ENCODE measurements around the gene PRR22.
A peak's percentile ranks its signal among the peaks of the same experiment; 100 is the strongest.

Gene PRR22

DNA sequence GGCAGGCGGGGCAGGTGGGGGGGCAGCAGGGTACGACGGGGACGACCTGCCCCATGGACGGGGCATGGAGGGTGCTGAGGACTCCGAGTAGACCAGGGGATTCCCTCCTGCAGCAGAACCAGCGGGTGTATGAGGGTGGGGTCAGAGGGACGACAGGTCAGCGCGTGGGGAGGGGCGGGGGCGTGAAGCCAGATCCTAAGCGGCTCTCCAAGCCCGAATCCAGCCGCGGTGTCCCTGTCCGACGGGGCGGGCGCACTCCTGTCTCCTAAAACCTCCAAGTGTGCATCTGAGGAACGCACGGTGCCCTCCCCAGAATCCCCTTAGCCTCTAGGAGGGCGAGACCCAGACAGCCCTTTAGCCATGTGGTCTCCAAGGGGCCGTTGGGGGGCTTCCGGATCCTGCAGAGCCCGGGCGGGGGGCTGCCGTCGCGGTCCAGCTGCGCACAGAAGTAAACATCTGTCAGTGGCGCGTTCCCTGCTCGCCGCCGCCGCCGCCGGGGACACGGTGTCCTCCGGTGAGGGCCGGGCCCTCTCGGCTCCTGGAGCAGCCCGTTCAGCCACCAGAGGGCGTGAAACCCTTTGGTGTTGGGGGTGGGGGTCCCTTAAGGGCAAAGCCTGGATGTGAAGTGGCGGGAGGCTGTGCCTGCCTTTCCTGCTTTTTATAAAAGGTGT lies 21.1 kb upstream of the PRR22 start:
- peak; percentile 58 to 65 for DNase-seq
- TF ChIP-seq GATA1 (IDR thresholded peaks at IDR 0.05; ENCODE audit: low read depth, low read length) (no peak), POLR2A (IDR thresholded peaks at IDR 0.05; ENCODE audit: low read length) (no peak)

DNA sequence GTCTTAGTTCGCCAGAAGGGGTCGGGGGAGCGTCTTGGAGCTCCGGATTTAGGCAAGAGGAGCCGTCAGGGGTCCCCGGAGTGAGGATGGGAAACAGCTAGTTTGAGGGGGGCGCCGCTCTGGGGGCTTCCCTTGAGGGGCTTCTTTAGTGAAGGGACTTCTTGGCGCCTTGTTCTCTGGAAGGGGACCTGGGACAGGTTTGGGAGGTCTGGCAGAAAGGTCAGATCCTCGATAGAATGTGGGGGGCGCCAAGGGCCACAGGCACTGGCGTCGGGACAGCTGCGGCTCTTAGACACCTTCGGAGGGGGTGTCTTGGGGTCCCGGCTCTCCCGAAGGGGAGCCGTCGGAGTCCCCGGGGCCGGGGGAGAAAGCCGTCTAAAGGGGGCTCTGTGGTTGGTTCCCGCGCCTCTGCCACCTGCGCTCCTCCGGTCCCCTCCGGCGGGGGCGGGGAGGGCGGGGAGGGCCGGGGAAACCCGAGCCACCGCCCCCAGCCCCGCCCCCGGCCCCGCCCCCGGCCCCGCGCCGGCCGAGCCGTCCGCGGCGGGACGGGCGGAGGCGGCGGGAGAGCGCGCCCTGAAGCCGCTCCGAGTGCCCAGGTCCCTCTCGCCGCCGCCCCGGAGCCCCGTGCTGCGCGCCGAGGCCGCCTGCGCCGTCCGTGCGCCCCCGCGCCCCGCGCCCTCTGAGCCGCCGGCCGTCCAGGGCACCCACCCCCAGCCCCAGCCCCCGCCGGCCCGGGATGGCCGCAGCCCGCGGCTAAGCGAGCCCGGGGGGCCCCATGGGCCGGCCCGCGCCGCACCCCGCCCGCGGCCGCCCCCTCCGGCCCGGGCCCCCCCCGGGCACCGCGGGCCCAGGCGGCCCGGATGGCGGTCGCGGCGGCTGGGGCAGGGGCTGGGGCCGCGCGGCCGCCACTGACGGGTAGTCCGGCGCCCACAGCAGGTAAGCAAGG lies 20.2 kb upstream of the PRR22 start, which contains the start of gene NRTN:
Gene NRTN (plus strand): TSS at position 552 of the 946 bp plus-strand sequence. CDS start 19,099 bp downstream, outside the sequence.
- no peak for TF ChIP-seq GATA1 (IDR thresholded peaks at IDR 0.05; ENCODE audit: low read depth, low read length)
- TF ChIP-seq POLR2A (IDR thresholded peaks at IDR 0.05; ENCODE audit: low read length) = no peak
- no peak for DNase-seq

- TF ChIP-seq POLR2A (IDR thresholded peaks at IDR 0.05; ENCODE audit: low read length) = no peak
- TF ChIP-seq GATA1 (IDR thresholded peaks at IDR 0.05; ENCODE audit: low read depth, low read length) = no peak
- DNase-seq = peak; percentile 92 to 95
Observed at GRCh38 chr19:5803752-5804515, 19.4 kb upstream of the PRR22 start.

- DNase-seq = no peak
Observed at GRCh38 chr19:5803441-5803751, 18.9 kb upstream of the PRR22 start.

GRCh38 chr19:5801796-5802619 lies 17.5 kb upstream of the PRR22 start:
- no peak for TF ChIP-seq GATA1 (IDR thresholded peaks at IDR 0.05; ENCODE audit: low read depth, low read length)
- TF ChIP-seq POLR2A (IDR thresholded peaks at IDR 0.05; ENCODE audit: low read length) = no peak
- peak; percentile 56 to 64 for DNase-seq

More at GRCh38 chr19:5803441-5803751, 18.9 kb upstream of the PRR22 start:
- TF ChIP-seq GATA1 (IDR thresholded peaks at IDR 0.05; ENCODE audit: low read depth, low read length) = no peak
- no peak for TF ChIP-seq POLR2A (IDR thresholded peaks at IDR 0.05; ENCODE audit: low read length)

DNA sequence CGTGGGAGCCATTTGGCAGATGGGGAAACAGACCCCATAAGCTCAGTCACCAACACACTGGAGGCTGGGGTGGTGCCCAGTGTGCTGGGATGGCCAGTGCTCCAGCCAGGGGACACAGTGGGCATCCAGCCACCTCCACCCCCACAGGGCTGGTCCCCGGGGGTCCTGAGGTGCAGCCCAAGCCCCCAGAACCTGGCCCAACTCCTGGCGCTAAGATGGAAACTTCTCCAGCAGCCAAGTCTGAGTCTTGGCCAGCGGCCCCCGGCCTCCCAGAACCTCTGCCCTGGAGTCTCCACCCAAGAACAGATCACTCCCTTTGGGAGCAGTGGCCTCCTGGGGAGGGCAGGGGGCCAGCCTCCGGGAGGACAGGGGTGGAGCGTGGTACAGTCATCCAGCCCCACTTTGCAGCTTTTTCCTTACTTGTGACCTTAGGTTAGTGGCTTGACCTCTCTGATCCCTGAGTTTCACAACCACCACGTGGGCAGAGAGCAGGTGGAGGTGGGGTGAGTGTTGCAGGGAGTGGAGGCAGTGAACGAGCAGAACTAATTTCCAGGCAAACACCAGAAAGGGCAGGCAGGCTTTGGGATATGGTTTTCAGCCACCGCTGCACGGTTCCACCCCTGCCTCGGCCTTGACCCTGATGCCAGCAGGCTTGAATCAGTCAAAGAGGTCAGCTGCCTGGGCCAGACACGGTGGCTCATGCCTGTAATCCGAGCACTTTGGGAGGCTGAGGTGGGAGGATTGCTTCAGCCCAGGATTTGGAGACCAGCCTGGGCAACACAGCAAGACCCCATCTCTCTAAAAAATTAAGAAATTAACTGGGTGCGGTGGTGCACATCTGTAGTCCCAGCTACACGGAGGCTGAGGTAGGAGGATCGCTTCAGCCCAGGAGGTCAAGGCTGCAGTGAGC lies 16.1 kb upstream of the PRR22 start:
- DNase-seq = no peak
- TF ChIP-seq POLR2A (IDR thresholded peaks at IDR 0.05; ENCODE audit: low read length) (no peak), GATA1 (IDR thresholded peaks at IDR 0.05; ENCODE audit: low read depth, low read length) (no peak)

DNA sequence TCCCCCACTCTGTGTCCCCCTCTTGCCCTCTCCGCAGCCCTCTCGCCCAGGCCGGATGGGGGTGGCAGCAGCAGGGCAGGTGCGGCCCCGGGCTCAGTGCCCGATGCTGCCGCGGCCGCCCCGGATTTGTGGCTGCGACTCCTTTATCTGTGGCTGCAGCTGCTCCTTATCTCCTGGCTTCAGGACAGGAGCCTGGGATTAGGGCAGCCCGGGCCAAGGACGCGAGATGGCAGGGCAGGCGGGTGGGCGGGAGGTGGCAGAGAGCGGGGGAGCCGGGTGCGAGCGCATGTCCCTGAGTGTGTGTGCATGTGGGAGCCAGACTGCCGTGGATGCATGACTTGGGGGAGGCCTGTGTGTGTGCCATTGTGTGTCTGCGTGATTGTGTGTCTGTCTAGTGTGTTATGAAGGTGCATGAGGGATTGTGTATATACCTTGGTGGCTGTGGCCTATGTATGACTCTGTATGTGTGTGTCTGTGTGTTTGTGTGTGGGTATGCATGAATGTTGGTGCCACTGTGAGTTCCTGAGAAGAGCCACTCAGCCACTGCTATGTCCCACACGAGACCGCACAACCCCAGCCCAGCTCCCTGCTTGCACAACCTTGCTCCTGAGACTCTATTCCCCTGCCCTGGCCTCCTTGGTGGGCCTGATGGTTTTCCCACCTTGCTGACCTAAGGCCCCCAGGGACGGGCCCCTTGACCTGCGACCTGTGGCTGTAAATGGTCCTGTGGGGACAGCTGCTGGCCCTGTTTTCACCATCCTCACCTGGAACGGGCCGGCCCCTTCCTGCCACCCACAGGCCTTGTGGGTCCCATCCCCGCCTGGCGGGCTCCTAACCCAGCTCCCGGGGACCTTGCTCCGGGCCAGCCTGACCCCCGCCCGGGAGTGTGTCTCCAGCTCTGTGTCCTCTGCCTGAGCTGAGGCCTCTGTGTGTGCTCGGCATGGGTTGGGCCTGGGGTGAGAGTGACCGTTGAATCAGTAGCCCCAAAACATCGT lies 15.0 kb upstream of the PRR22 start:
- DNase-seq = peak; percentile 95 to 97
- TF ChIP-seq POLR2A (IDR thresholded peaks at IDR 0.05; ENCODE audit: low read length) = no peak
- TF ChIP-seq GATA1 (IDR thresholded peaks at IDR 0.05; ENCODE audit: low read depth, low read length) = peak; percentile 96

DNA sequence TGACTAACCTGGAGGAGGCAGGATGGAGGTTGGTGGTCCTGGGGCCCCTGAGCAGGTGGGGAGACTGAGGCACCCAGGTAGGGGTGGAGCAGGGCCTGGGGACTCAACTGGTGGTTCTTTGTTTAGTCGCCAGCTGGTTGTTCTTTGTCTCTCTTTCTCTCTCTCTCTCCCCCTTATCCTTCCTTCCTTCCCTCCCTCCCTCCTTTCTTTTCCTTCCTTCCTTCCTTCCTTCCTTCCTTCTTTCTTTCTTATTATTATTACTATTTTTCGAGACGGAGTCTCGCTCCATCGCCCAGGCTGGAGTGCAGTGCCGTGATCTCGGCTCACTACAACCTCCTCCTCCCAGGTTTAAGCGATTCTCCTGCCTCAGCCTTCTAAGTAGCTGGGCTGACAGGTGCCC lies 13.7 kb upstream of the PRR22 start:
- no peak for DNase-seq
- TF ChIP-seq POLR2A (IDR thresholded peaks at IDR 0.05; ENCODE audit: low read length) (no peak), GATA1 (IDR thresholded peaks at IDR 0.05; ENCODE audit: low read depth, low read length) (no peak)

DNA sequence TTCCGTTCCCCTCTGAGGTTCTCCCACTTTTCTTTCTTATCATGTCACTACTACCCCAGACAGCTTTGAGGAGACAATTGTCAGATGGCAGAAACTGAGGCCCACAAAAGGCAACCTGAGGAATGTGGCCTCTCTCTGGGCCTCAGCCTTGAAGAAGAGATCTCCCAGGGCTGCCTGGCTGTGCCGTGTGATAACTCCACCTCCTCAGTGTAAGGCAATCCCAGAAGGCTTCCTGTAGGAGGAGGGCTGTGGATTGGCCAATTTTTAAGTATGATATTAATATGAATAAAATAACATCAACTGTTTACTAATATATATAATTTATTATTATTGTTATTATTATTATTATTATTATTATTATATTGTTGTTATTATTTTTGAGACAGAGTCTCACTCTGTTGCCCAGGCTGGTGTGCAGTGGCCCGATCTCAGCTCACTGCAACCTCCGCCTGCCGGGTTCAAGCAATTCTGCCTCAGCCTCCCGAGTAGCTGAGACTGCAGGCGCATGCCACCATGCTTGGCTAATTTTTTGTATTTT lies 10.9 kb upstream of the PRR22 start:
- DNase-seq = no peak
- TF ChIP-seq GATA1 (IDR thresholded peaks at IDR 0.05; ENCODE audit: low read depth, low read length) (no peak), POLR2A (IDR thresholded peaks at IDR 0.05; ENCODE audit: low read length) (no peak)

DNA sequence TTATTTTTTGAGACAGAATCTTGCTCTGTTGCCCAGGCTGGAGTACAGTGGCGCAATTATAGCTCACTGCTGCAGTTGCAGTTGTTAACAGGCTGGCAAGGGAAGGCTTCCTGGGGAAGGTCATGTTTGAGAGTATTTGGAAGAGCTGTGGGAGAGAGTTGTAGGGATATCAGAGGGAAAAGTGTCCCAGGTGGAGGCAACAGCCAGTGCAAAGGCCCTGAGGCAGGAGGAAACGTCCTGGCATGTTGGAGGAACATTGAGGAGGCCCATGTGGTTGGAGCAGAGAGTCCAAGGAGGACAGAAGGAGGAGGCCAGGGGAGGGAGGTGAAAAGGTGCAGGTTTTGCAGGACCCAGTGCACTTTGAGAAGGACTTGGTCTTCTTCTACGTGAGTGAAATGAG lies 8.6 kb upstream of the PRR22 start:
- DNase-seq = no peak
- TF ChIP-seq POLR2A (IDR thresholded peaks at IDR 0.05; ENCODE audit: low read length) (no peak), GATA1 (IDR thresholded peaks at IDR 0.05; ENCODE audit: low read depth, low read length) (no peak)

- DNase-seq = no peak
- TF ChIP-seq GATA1 (IDR thresholded peaks at IDR 0.05; ENCODE audit: low read depth, low read length) (no peak), POLR2A (IDR thresholded peaks at IDR 0.05; ENCODE audit: low read length) (no peak)
Observed at GRCh38 chr19:5792224-5792623, 7.7 kb upstream of the PRR22 start.
